ENCODE measurements around the gene SIGLEC9. TPM values are rescaled to one million over a fixed set of nuclear protein-coding genes. Genes with fewer than 3 reads are reported as not detected.

SIGLEC9 gene
- polyA plus RNA-seq, 1 donor from 2014 or later, result 0.21 TPM

GRCh38 chr19:51107406-51108065 lies 17.2 kb upstream of the SIGLEC9 start:
- Mint-ChIP-seq H3K36me3 (peaks cover 1% of the 10 kb centered on the region), H3K4me3 (peak overlapping the region; percentile 95 to 98 (median 96)), H3K9me3 (no peaks in the 10 kb centered on the region), H3K4me1 (peaks cover 9 to 20% (median 18%) of the 10 kb centered on the region in 3 donors), H3K27me3 (no peaks in the 10 kb centered on the region), H3K27ac (peak overlapping the region; percentile 95 to 99 (median 96))

- Mint-ChIP-seq H3K4me1 (peaks cover 9 to 18% (median 18%) of the 10 kb centered on the region in 3 donors), H3K4me3 (peak within 1 kb of the TSS; percentile 95 to 98 (median 96)), H3K27ac (peak within 1 kb of the TSS; percentile 95 to 99 (median 96)), H3K27me3 (no peaks in the 10 kb centered on the region), H3K36me3 (peaks cover 1% of the 10 kb centered on the region), H3K9me3 (no peaks in the 10 kb centered on the region)
Measured at GRCh38 chr19:51108066-51108804, 16.5 kb upstream of the SIGLEC9 start, which contains the start of gene CTU1. CTU1 (minus strand) TSS chr19:51108409; CDS start chr19:51104569, 3,840 bp downstream.

GRCh38 chr19:51108805-51109146 lies 15.9 kb upstream of the SIGLEC9 start:
- Mint-ChIP-seq H3K27me3 (no peaks in the 10 kb centered on the region), H3K36me3 (peaks cover 1% of the 10 kb centered on the region), H3K9me3 (no peaks in the 10 kb centered on the region), H3K4me1 (peaks cover 9 to 18% (median 18%) of the 10 kb centered on the region in 3 donors), H3K4me3 (peak overlapping the region; percentile 95 to 98 (median 96)), H3K27ac (peak overlapping the region; percentile 94 to 99 (median 95))

- Mint-ChIP-seq H3K4me1 (peaks cover 9 to 16% (median 16%) of the 10 kb centered on the region in 3 donors), H3K9me3 (peaks cover 0 to 1% (median 0%) of the 10 kb centered on the region in 3 donors)
Measured at GRCh38 chr19:51110666-51110971, 14.1 kb upstream of the SIGLEC9 start.

GRCh38 chr19:51111606-51112005 lies 13.1 kb upstream of the SIGLEC9 start:
- Mint-ChIP-seq H3K36me3 (peaks cover 1% of the 10 kb centered on the region), H3K4me1 (peaks cover 9 to 16% (median 12%) of the 10 kb centered on the region in 3 donors), H3K27me3 (peaks cover 9% of the 10 kb centered on the region)

More at GRCh38 chr19:51110666-51110971, 14.1 kb upstream of the SIGLEC9 start:
- H3K27ac Mint-ChIP-seq, result peak overlapping the region in 1 of 3 donors; percentile 31
- peaks cover 9% of the 10 kb centered on the region for H3K27me3 Mint-ChIP-seq
- H3K36me3 Mint-ChIP-seq, result peaks cover 1% of the 10 kb centered on the region
- no peak overlapping the region for H3K4me3 Mint-ChIP-seq

GRCh38 chr19:51114087-51114729 lies 10.5 kb upstream of the SIGLEC9 start:
- H3K9me3 Mint-ChIP-seq, result peaks cover 0 to 1% (median 0%) of the 10 kb centered on the region in 3 donors
- H3K27me3 Mint-ChIP-seq, result peaks cover 11% of the 10 kb centered on the region
- no peak overlapping the region for H3K4me3 Mint-ChIP-seq
- H3K4me1 Mint-ChIP-seq, result no peaks in the 10 kb centered on the region
- no peak overlapping the region for H3K27ac Mint-ChIP-seq
- H3K36me3 Mint-ChIP-seq, result no peaks in the 10 kb centered on the region

More at GRCh38 chr19:51111606-51112005, 13.1 kb upstream of the SIGLEC9 start:
- H3K27ac Mint-ChIP-seq, result no peak overlapping the region
- H3K4me3 Mint-ChIP-seq, result no peak overlapping the region
- H3K9me3 Mint-ChIP-seq, result peaks cover 0 to 1% (median 0%) of the 10 kb centered on the region in 3 donors

- no peak overlapping the region for H3K27ac Mint-ChIP-seq
Measured at GRCh38 chr19:51116736-51117286, 7.9 kb upstream of the SIGLEC9 start.

GRCh38 chr19:51119101-51119500 lies 5.6 kb upstream of the SIGLEC9 start:
- no peak overlapping the region for H3K4me3 Mint-ChIP-seq
- H3K27ac Mint-ChIP-seq, result no peak overlapping the region

More at GRCh38 chr19:51116736-51117286, 7.9 kb upstream of the SIGLEC9 start:
- H3K27me3 Mint-ChIP-seq, result peaks cover 11% of the 10 kb centered on the region
- no peaks in the 10 kb centered on the region for H3K36me3 Mint-ChIP-seq
- no peaks in the 10 kb centered on the region for H3K4me1 Mint-ChIP-seq
- peak overlapping the region in 1 of 4 donors; percentile 10 for H3K4me3 Mint-ChIP-seq
- peaks cover 0 to 3% (median 0%) of the 10 kb centered on the region in 3 donors for H3K9me3 Mint-ChIP-seq

GRCh38 chr19:51119611-51120010 lies 5.1 kb upstream of the SIGLEC9 start:
- no peak overlapping the region for H3K27ac Mint-ChIP-seq
- peaks cover 2% of the 10 kb centered on the region for H3K36me3 Mint-ChIP-seq
- peaks cover 2 to 10% (median 9%) of the 10 kb centered on the region in 3 donors for H3K4me1 Mint-ChIP-seq
- H3K9me3 Mint-ChIP-seq, result peaks cover 0 to 3% (median 0%) of the 10 kb centered on the region in 3 donors
- H3K4me3 Mint-ChIP-seq, result no peak overlapping the region
- peaks cover 17% of the 10 kb centered on the region for H3K27me3 Mint-ChIP-seq

More at GRCh38 chr19:51119101-51119500, 5.6 kb upstream of the SIGLEC9 start:
- peaks cover 0 to 3% (median 0%) of the 10 kb centered on the region in 3 donors for H3K9me3 Mint-ChIP-seq
- H3K4me1 Mint-ChIP-seq, result peaks cover 2 to 9% (median 9%) of the 10 kb centered on the region in 3 donors
- H3K27me3 Mint-ChIP-seq, result peaks cover 19% of the 10 kb centered on the region
- H3K36me3 Mint-ChIP-seq, result peaks cover 2% of the 10 kb centered on the region

- Mint-ChIP-seq H3K4me1 (peaks cover 4 to 10% (median 9%) of the 10 kb centered on the region in 3 donors), H3K4me3 (no peak overlapping the region), H3K9me3 (peaks cover 0 to 2% (median 0%) of the 10 kb centered on the region in 3 donors), H3K27me3 (peaks cover 14% of the 10 kb centered on the region), H3K36me3 (peaks cover 2% of the 10 kb centered on the region), H3K27ac (no peak overlapping the region)
Measured at GRCh38 chr19:51120160-51120559, 4.5 kb upstream of the SIGLEC9 start.

GRCh38 chr19:51121257-51121656 lies 3.4 kb upstream of the SIGLEC9 start:
- Mint-ChIP-seq H3K4me1 (peaks cover 4 to 10% (median 9%) of the 10 kb centered on the region in 3 donors), H3K4me3 (no peak overlapping the region), H3K27ac (no peak overlapping the region), H3K36me3 (peaks cover 2% of the 10 kb centered on the region), H3K27me3 (peaks cover 11% of the 10 kb centered on the region), H3K9me3 (peaks cover 0 to 2% (median 0%) of the 10 kb centered on the region in 3 donors)

- Mint-ChIP-seq H3K9me3 (peaks cover 0 to 4% (median 0%) of the 10 kb centered on the region in 3 donors), H3K4me1 (peaks cover 4 to 10% (median 9%) of the 10 kb centered on the region in 3 donors), H3K4me3 (peak overlapping the region in 1 of 4 donors; percentile 17), H3K36me3 (peaks cover 2% of the 10 kb centered on the region), H3K27ac (peak overlapping the region in 1 of 3 donors; percentile 74), H3K27me3 (peaks cover 11% of the 10 kb centered on the region)
Measured at GRCh38 chr19:51122112-51122981, 2.4 kb upstream of the SIGLEC9 start.

GRCh38 chr19:51123381-51123800 lies 1.3 kb upstream of the SIGLEC9 start:
- H3K4me1 Mint-ChIP-seq, result peaks cover 4 to 10% (median 9%) of the 10 kb centered on the region in 3 donors
- H3K4me3 Mint-ChIP-seq, result peak overlapping the region in 2 of 4 donors; percentile 38 to 89
- H3K27me3 Mint-ChIP-seq, result peaks cover 11% of the 10 kb centered on the region
- H3K36me3 Mint-ChIP-seq, result peaks cover 2% of the 10 kb centered on the region
- H3K9me3 Mint-ChIP-seq, result peaks cover 0 to 4% (median 0%) of the 10 kb centered on the region in 3 donors
- peak overlapping the region in 2 of 3 donors; percentile 11 to 40 for H3K27ac Mint-ChIP-seq
